ENCODE data around the gene FAAP100.

The FAAP100 gene

DNA sequence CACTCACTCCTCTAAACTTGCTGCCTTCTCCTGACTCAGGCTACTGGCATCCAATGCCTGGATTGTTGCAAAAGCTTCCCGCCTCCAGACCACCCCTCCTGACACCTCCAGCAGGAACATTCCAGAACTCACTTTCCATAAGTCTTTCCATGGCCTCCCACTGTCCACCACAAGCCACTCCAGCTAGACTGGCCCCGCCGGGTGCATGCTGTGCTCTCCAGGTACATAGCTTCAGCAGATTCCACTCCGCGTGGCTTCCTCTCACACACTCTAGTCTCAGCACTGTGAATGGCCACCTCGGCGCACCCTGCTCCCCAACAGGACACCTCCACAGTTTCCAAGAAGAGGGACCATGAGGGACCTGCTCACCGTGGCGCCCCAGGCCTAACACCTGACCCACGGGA lies 25.9 kb upstream of the FAAP100 start:
- H3K4me3 ChIP-seq (ENCODE audit: low read depth, low read length) = no peak overlapping the region
- no peak for DNase-seq (ENCODE audit: low read depth)
- no peak for TF ChIP-seq POLR2A (IDR thresholded peaks at IDR 0.05; ENCODE audit: extremely low read depth, insufficient read length)
- TF ChIP-seq, protein P1, sequence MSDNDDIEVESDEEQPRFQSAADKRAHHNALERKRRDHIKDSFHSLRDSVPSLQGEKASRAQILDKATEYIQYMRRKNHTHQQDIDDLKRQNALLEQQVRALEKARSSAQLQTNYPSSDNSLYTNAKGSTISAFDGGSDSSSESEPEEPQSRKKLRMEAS (IDR thresholded peaks at IDR 0.05; ENCODE audit: low read depth, low read length) = no peak
- TF ChIP-seq, protein P2, sequence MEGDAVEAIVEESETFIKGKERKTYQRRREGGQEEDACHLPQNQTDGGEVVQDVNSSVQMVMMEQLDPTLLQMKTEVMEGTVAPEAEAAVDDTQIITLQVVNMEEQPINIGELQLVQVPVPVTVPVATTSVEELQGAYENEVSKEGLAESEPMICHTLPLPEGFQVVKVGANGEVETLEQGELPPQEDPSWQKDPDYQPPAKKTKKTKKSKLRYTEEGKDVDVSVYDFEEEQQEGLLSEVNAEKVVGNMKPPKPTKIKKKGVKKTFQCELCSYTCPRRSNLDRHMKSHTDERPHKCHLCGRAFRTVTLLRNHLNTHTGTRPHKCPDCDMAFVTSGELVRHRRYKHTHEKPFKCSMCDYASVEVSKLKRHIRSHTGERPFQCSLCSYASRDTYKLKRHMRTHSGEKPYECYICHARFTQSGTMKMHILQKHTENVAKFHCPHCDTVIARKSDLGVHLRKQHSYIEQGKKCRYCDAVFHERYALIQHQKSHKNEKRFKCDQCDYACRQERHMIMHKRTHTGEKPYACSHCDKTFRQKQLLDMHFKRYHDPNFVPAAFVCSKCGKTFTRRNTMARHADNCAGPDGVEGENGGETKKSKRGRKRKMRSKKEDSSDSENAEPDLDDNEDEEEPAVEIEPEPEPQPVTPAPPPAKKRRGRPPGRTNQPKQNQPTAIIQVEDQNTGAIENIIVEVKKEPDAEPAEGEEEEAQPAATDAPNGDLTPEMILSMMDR (IDR thresholded peaks at IDR 0.05; ENCODE audit: low read depth, low read length) = no peak
- TF ChIP-seq MYC (IDR thresholded peaks at IDR 0.05; ENCODE audit: low read depth, low read length) = no peak

DNA sequence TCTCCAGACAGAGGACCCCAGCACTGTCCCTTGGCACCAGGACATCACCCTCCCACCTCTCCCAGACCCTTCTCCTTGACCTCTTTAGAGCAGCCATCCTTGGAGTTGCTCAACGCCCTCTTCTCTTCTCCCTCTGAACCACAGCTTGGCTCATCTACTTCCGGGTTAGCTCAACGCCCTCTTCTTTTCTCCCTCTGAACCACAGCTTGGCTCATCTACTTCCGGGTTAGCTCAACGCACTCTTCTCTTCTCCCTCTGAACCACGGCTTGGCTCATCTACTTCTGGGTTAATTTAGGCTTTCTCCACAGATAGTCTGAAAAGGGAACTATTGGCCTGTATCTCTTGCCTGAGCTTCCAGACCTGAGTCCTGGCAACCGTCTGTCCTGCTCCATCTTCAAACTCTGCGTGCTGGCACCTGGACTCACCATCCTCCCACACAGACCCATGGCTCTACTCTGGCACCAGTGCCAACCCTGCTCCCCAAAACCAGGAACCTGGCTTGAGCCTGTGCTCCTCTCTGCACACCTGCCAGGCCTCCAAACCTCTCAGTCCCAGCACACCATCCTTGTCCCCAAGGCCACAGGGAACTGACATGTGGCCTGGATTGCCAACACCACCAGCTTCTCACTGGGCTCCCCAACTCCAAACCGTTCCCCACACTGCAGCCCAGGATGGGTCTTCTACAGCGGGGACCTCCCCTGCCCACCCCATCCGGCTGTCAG lies 25.3 kb upstream of the FAAP100 start:
- TF ChIP-seq POLR2A (IDR thresholded peaks at IDR 0.05; ENCODE audit: extremely low read depth, insufficient read length) (no peak), MYC (IDR thresholded peaks at IDR 0.05; ENCODE audit: low read depth, low read length) (no peak)
- TF ChIP-seq, protein P2 (IDR thresholded peaks at IDR 0.05; ENCODE audit: low read depth, low read length) = no peak
- TF ChIP-seq, protein P1 (IDR thresholded peaks at IDR 0.05; ENCODE audit: low read depth, low read length) = no peak
- peak; percentile 80 for DNase-seq (ENCODE audit: low read depth)
- peak overlapping the region; percentile 17 for H3K4me3 ChIP-seq (ENCODE audit: low read depth, low read length)

DNA sequence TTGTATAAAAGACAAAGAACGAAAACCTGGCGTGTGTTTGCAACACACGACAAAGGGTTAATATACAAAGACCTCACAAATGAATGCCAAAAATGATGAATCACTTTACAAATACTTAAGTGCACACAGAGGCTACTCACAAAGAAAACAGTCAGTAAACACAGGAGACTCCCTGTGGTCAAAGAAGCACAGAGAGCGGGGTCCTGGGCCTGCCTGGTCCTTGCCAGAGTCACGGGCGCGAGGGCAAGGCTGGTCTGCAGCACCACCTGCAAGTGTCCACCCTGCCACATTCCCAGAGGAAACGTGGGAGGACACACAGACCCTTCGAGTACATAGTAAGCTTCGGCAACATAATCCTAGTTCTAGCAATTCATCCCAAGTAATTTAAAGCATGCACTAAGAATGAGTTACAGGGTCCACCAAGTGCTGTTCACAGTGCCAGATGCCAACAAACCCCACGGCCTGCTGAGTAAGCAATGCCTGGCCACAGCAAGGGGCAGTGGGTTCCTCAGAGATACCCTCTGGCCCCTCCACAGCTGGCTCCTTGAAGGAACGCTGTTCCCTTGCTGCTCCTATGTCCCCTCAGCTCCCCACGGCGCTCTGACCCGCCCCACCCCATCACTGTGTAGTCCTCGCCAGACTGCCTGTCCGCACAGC lies 24.6 kb upstream of the FAAP100 start:
- peak overlapping the region; percentile 17 for H3K4me3 ChIP-seq (ENCODE audit: low read depth, low read length)
- DNase-seq (ENCODE audit: low read depth) = no peak
- TF ChIP-seq POLR2A (IDR thresholded peaks at IDR 0.05; ENCODE audit: extremely low read depth, insufficient read length) = no peak
- TF ChIP-seq, protein P1 (IDR thresholded peaks at IDR 0.05; ENCODE audit: low read depth, low read length) = no peak
- TF ChIP-seq, protein P2 (IDR thresholded peaks at IDR 0.05; ENCODE audit: low read depth, low read length) = no peak
- no peak for TF ChIP-seq MYC (IDR thresholded peaks at IDR 0.05; ENCODE audit: low read depth, low read length)

DNA sequence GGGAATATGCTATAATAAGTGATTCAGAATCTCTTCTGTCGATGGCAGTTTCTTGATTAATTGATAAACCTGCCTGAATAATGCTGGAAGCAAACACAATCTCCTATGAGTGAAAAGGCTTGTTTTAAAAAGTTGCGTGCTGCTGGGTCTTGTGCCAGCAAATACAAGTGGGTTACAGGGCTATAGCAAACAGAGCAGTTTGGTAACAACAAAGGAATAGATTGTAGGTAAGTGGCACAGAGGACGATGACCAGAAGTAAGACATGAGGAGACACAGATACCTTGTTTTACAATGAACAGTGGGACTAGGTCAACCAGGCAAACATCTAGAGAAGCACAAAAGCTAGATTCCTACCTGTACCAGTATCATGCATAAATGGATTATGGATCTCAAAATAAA lies 23.7 kb upstream of the FAAP100 start:
- no peak overlapping the region for H3K4me3 ChIP-seq (ENCODE audit: low read depth, low read length)
- DNase-seq (ENCODE audit: low read depth) = no peak
- TF ChIP-seq POLR2A (IDR thresholded peaks at IDR 0.05; ENCODE audit: extremely low read depth, insufficient read length) (no peak), MYC (IDR thresholded peaks at IDR 0.05; ENCODE audit: low read depth, low read length) (no peak)
- TF ChIP-seq, protein P2 (IDR thresholded peaks at IDR 0.05; ENCODE audit: low read depth, low read length) = no peak
- TF ChIP-seq, protein P1 (IDR thresholded peaks at IDR 0.05; ENCODE audit: low read depth, low read length) = no peak

DNA sequence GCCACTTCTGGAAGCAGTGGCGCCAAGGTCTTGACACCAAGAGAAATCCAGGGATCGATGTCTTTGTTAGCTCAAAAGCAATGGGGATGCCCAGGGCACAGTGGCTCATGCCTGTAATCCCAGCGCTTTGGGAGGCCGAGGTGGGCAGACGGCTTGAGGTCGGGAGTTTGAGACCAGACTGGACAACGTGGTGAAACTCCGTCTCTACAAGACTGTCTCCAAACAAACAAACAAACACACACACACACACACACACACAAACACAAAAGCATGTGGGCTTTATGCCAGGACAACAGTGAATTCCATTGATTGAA lies 22.4 kb upstream of the FAAP100 start:
- TF ChIP-seq, protein P2 (IDR thresholded peaks at IDR 0.05; ENCODE audit: low read depth, low read length) = no peak
- no peak for TF ChIP-seq POLR2A (IDR thresholded peaks at IDR 0.05; ENCODE audit: extremely low read depth, insufficient read length)
- no peak for TF ChIP-seq MYC (IDR thresholded peaks at IDR 0.05; ENCODE audit: low read depth, low read length)
- TF ChIP-seq, protein P1 (IDR thresholded peaks at IDR 0.05; ENCODE audit: low read depth, low read length) = no peak
- no peak overlapping the region for H3K4me3 ChIP-seq (ENCODE audit: low read depth, low read length)
- DNase-seq (ENCODE audit: low read depth) = no peak

Data from NB4 (cell line).